Activated naive CD8-positive, alpha-beta T cell treated with anti-CD3 and anti-CD28 coated beads, Interleukin-2, amount 10 ng/mL, durations not matched to agents 7 days and 5 days (primary cell): Measurements from ENCODE around the gene EIF3J. TPM values are rescaled to one million over a fixed set of nuclear protein-coding genes. Genes with fewer than 3 reads are reported as not detected.

Experiments used
- ATAC-seq: fragments of 150-1000 bp; cut with Tn5 transposase; one replicate; pipeline ENCODE4 v1.10.0; 2021; ENCODE audit warnings: low read depth, moderate library complexity
- POLR2A ChIA-PET: fragments of 350-600 bp; sonication (Branson Sonifier 250); formaldehyde crosslinking; loops from one replicate; lab custom pipeline; 2021; ENCODE audit warnings: antibody characterized with exemption; lab: Charles Lee
- DNase-seq: peaks from one replicate; pipeline ENCODE4 v3.0.0; 2021
- H3K27ac Mint-ChIP-seq: one replicate; pipeline ENCODE4 v1.8.0; 2022; ENCODE audit warnings: mild to moderate bottlenecking, mixed read lengths
- H3K27me3 Mint-ChIP-seq: one replicate; pipeline ENCODE4 v1.8.0; 2022; ENCODE audit warnings: mild to moderate bottlenecking, moderate library complexity, mixed read lengths
- H3K36me3 Mint-ChIP-seq: one replicate; pipeline ENCODE4 v1.8.0; 2021; ENCODE audit warnings: mild to moderate bottlenecking, mixed read lengths
- H3K4me1 Mint-ChIP-seq: one replicate; pipeline ENCODE4 v1.8.0; 2021; ENCODE audit warnings: mixed read lengths
- H3K4me3 Mint-ChIP-seq: one replicate; pipeline ENCODE4 v1.8.0; 2022; ENCODE audit warnings: mild to moderate bottlenecking, moderate library complexity, mixed read lengths
- H3K9me3 Mint-ChIP-seq: one replicate; pipeline ENCODE4 v1.8.0; 2021; ENCODE audit warnings: mixed read lengths
- total RNA-seq, 2 experiments: library from RNA; stranded (reverse); gene quantifications; one replicate each; pipeline ENCODE4 v1.2.3, GENCODE V29; 2021

The EIF3J gene
- total RNA-seq, 2 experiments from 2014 or later: 63.6 to 69.0 TPM

DNA sequence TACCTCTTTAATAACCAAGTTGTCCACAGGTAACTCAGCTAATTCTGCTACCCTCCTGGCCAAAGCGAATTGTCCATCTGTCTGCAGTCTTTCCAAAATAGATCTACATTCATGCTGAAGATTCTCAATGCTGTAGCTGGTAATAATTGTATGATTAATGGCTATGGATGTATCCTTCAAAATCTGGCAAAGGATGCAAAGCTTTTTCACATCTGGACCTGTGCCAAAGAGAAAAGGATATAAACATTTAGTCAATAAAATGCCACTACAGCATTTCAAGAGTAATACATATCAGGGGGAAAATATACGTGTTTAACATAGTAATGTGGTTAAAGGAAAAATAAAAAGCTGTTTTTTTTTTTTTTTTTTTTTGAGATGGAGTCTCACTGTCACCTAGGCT is 48.7 kb downstream of the EIF3J start:
- DNase-seq: no peak
- Mint-ChIP-seq H3K36me3 (peaks cover 26% of the 10 kb centered on the region), H3K4me3 (no peak overlapping the region), H3K27me3 (no peaks in the 10 kb centered on the region), H3K9me3 (no peaks in the 10 kb centered on the region), H3K27ac (no peak overlapping the region), H3K4me1 (peaks cover 3% of the 10 kb centered on the region)
- no peak for ATAC-seq
- POLR2A ChIA-PET: interaction anchor here (0.6 kb wide), 2 partner anchors 24 to 1252 kb away, joined by 3 to 4 read pairs; no protein-coding TSS in a partner anchor

DNA sequence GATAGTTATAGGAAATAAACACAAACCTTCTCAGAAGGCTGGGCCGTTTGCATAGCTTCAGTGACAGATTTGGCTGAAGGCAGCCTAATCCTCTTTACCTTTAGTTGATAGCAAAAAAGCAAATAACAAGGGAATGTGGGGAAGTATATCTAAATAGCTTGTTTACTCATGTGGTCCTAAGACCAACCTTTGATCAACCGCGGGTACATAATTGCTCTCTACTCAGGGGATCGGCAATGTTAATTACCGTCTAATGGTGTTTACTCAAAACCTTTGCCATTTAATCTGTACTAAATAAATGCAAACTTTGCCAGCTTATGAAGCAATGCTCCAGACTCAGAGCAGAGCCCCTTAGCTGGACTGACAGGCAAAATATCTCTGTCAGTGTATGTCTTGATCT is 51.6 kb downstream of the EIF3J start:
- no peak overlapping the region for H3K4me3 Mint-ChIP-seq
- no peaks in the 10 kb centered on the region for H3K9me3 Mint-ChIP-seq
- H3K36me3 Mint-ChIP-seq: peaks cover 26% of the 10 kb centered on the region
- H3K27ac Mint-ChIP-seq: no peak overlapping the region
- no peak for DNase-seq
- no peak for ATAC-seq
- H3K4me1 Mint-ChIP-seq: peaks cover 3% of the 10 kb centered on the region
- POLR2A ChIA-PET: no interaction called here
- H3K27me3 Mint-ChIP-seq: no peaks in the 10 kb centered on the region

DNA sequence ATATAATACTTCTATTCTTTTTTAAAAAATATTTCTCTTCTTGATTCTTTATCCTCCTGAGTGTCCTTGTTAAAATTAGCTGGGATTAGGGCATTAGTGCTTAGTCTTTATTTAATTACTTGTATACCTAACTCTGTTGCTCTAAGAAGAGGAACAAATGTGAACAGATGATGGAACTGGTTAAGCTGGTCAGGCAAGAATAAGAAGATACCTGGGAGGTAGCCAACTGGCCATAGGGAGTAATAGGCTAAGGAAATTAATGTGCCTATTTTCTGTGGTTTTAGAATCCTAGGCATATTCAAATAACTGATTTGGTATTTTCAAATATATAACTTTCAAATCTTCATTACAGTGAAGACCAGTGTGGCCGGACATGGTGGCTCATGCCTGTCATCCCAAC is 54.4 kb downstream of the EIF3J start:
- Mint-ChIP-seq H3K9me3 (no peaks in the 10 kb centered on the region), H3K27ac (no peak overlapping the region), H3K36me3 (peaks cover 24% of the 10 kb centered on the region), H3K4me1 (peaks cover 13% of the 10 kb centered on the region), H3K4me3 (no peak overlapping the region), H3K27me3 (no peaks in the 10 kb centered on the region)
- DNase-seq (no peak), ATAC-seq (no peak)
- POLR2A ChIA-PET: no interaction called here

DNA sequence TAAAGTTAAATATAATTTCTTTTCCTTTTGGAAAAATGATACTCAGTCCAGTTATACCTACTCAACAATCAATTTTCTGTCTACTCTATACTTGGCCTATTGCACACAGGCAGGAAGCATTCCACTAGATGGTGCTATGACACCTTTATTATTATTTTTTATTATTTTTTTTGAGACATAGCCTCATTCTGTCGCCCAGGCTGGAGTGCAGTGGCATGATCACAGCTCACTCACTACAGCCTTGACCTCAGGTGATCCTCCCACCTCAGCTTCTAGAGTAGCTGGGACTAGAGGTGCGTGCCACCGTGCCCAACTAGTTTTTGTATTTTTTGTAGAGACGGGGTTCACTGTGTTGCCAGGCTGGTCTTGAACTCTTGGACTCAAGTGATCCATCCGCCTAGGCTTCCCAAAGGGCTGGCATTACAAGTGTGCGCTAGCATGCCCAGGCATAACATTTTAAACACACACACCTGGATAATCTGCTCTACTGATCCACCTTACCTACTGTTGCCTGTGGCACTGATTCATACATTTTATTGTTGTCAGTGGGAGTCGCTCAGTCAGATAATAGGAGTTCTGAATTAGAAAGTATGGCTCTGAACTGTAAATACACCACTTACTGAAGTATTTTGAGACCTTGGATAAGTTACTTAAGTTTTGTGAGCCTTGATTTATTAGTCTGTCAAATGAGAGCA is 56.2 kb downstream of the EIF3J start:
- Mint-ChIP-seq H3K4me3 (no peak overlapping the region), H3K9me3 (no peaks in the 10 kb centered on the region), H3K36me3 (peaks cover 27% of the 10 kb centered on the region), H3K27ac (peak overlapping the region; percentile 48), H3K4me1 (peaks cover 21% of the 10 kb centered on the region), H3K27me3 (no peaks in the 10 kb centered on the region)
- ATAC-seq (peak; percentile 58), DNase-seq (no peak)
- POLR2A ChIA-PET: interaction anchor here (0.5 to 2.2 kb wide), 5 partner anchors 14 to 144 kb away, joined by 3 to 9 read pairs (median 3); partner anchors contain the start of gene TRIM69

DNA sequence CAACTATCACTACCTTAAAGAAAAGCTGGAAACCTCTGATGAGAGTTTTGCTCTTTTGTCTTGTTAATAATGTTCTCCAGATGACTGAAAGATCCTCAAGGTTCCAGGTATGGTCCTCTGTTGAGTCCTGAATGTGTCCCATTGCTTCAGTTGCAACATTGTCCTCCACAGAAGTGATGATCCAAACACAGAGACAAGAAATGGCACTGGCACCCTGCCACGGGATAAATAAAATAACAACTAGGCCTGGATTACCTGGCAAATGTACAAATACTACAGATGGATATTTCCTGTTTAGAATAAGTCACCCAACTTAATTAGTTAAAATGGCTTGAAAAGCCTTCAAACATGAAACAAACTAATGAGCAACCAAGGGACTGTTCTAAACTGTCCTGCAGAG is 58.3 kb downstream of the EIF3J start:
- Mint-ChIP-seq H3K27ac (peak overlapping the region; percentile 58), H3K9me3 (no peaks in the 10 kb centered on the region), H3K4me1 (peaks cover 30% of the 10 kb centered on the region), H3K36me3 (peaks cover 24% of the 10 kb centered on the region), H3K4me3 (no peak overlapping the region), H3K27me3 (no peaks in the 10 kb centered on the region)
- DNase-seq (no peak), ATAC-seq (no peak)
- POLR2A ChIA-PET: no interaction called here

DNA sequence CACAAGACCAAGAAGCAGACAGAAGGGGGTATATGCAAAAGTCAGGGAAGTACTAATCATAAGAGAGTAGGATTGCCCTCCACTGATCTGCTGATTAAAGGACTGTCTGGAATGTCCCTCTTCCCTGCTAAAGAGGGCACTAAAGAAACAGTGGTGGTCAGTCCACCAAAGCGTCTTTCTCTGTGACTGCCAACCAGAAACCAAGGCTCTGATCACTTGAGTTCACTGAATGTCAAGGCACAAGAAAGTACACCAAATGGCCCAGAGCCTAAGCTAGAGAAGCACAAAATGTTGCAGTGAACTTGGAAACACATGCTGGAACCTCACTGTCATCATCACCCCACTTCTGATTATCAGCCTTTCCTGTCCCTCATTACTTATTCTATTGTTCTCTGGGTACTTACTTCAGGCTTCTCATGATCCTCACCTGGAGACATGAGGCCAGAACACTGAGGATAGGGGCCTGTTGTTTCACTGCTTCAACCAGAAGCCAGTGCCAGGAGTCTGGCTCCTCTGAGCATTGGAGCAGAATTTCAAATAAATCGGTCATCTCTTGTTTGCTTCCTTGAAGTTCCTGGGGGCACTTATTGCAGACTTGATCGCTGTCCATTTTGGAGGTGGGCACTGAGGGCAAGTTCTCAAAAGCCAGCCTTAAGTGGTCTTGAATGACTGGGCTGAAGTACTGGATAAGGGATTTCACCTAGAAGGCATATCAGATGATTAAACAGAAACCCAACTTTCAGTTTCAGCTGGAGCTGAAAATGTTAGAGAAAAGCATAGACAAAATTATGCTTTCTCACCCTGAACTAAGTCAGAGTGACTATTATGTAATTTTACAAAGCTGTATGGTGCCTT is 58.9 kb downstream of the EIF3J start:
- Mint-ChIP-seq H3K27ac (peak overlapping the region; percentile 58), H3K9me3 (no peaks in the 10 kb centered on the region), H3K36me3 (peaks cover 20% of the 10 kb centered on the region), H3K27me3 (no peaks in the 10 kb centered on the region), H3K4me3 (no peak overlapping the region), H3K4me1 (peaks cover 30% of the 10 kb centered on the region)
- POLR2A ChIA-PET: interaction anchor here (0.6 to 3.2 kb wide), 4 partner anchors 67 to 301 kb away, joined by 3 to 14 read pairs (median 4); partner anchors contain the start of genes SPG11 and TRIM69
- DNase-seq (no peak), ATAC-seq (no peak)

DNA sequence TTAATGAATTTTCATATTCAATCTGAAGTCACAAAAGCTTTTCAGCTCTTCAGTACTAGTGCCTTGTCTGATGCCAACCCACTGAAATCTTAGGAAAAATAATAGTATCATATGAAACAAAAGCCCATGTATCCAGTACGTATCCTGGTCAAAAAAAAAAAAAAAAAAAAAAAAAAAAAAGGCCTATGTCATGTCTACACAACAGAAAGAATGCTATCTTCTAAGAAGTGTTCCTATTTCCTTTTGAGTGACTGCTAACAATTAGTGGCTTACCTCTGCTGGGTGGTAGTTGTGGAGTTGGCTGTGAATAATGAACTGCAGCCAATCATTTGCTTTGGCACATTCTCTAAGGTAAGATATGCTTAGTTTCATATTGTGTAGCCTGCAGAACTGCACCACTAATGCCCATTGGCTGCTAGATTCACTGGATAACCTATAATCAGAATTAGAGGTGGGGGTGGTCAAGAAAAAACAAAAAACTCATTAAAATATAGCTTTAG is 59.6 kb downstream of the EIF3J start:
- Mint-ChIP-seq H3K9me3 (no peaks in the 10 kb centered on the region), H3K27me3 (no peaks in the 10 kb centered on the region), H3K4me1 (peaks cover 30% of the 10 kb centered on the region), H3K27ac (peak overlapping the region; percentile 58), H3K4me3 (no peak overlapping the region), H3K36me3 (peaks cover 21% of the 10 kb centered on the region)
- ATAC-seq (peak; percentile 46), DNase-seq (no peak)
- POLR2A ChIA-PET: interaction anchor here (0.6 to 3.2 kb wide), 4 partner anchors 66 to 300 kb away, joined by 3 to 14 read pairs (median 4); partner anchors contain the start of genes SPG11 and TRIM69

DNA sequence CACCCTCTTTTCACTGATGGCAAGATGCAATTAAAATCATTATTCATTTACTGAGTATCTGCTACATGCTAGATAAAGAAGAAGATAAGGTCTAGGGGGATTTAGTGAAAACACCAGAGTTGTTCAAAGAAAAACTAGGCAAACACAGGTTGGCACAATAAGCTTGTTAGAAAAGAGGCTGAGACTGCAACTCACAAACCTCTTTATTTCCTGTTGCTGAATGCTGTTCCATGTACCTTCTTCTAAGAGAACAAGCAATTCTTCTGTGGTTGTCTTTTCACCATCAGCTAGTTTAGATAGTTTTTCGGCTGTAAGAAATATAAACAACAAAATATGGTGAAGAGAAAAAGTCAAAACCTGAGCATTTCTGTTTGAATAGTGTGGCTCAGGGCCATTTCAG is 61.1 kb downstream of the EIF3J start:
- Mint-ChIP-seq H3K4me3 (no peak overlapping the region), H3K27me3 (no peaks in the 10 kb centered on the region), H3K27ac (peak overlapping the region; percentile 48), H3K36me3 (peaks cover 33% of the 10 kb centered on the region), H3K9me3 (no peaks in the 10 kb centered on the region), H3K4me1 (peaks cover 30% of the 10 kb centered on the region)
- ATAC-seq (no peak), DNase-seq (no peak)
- POLR2A ChIA-PET: interaction anchor here (0.6 to 3.2 kb wide), 6 partner anchors 13 to 138 kb away, joined by 3 to 14 read pairs (median 4); partner anchors contain the start of genes SPG11 and TRIM69

DNA sequence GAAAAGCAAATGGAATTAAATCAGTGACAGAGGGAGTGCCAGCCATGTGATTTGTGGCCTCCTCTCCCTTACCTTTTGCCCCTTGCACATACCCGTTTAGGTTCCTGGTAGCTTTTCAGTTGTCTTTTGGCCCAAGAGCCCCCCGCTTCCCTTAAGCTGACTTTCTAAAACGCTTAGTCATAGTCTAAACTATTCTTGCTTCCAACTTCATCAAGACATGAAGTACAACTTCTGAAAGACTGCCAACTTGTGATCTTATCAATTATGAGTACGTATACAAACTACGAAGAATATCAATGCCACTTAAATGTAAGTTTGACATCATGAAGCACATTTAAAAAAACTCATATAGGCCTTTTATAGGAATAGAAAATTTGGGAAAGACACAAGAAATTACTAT is 61.9 kb downstream of the EIF3J start:
- H3K4me1 Mint-ChIP-seq: peaks cover 27% of the 10 kb centered on the region
- no peaks in the 10 kb centered on the region for H3K9me3 Mint-ChIP-seq
- H3K27ac Mint-ChIP-seq: peak overlapping the region; percentile 21
- H3K36me3 Mint-ChIP-seq: peaks cover 34% of the 10 kb centered on the region
- POLR2A ChIA-PET: interaction anchor here (1.2 to 3.2 kb wide), 3 partner anchors 64 to 137 kb away, joined by 4 to 14 read pairs (median 8); partner anchors contain the start of genes B2M, PATL2, SPG11 and TRIM69
- ATAC-seq: no peak
- no peak overlapping the region for H3K4me3 Mint-ChIP-seq
- no peak for DNase-seq
- H3K27me3 Mint-ChIP-seq: no peaks in the 10 kb centered on the region

DNA sequence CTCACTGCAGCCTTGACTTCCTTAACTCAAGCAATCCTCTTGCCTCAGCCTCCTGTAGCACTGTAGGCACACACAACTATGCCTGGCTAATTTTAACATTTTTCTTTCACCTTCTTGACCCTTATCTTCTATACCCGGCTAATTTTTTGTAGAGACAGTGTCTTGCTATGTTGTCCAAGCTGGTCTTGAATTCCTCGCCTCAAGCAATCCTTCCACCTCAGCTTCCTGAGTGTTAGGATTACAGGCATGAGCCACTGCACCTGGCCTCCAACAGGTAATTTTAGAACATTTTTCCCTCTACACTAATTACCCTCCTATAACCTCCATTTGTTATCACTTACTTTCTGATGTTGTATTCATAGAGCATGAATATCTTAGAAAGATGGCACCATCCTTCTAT is 66.2 kb downstream of the EIF3J start:
- no peak overlapping the region for H3K4me3 Mint-ChIP-seq
- no peaks in the 10 kb centered on the region for H3K27me3 Mint-ChIP-seq
- no peak overlapping the region for H3K27ac Mint-ChIP-seq
- peaks cover 35% of the 10 kb centered on the region for H3K36me3 Mint-ChIP-seq
- POLR2A ChIA-PET: no interaction called here
- H3K4me1 Mint-ChIP-seq: peaks cover 9% of the 10 kb centered on the region
- H3K9me3 Mint-ChIP-seq: no peaks in the 10 kb centered on the region
- no peak for DNase-seq
- no peak for ATAC-seq

DNA sequence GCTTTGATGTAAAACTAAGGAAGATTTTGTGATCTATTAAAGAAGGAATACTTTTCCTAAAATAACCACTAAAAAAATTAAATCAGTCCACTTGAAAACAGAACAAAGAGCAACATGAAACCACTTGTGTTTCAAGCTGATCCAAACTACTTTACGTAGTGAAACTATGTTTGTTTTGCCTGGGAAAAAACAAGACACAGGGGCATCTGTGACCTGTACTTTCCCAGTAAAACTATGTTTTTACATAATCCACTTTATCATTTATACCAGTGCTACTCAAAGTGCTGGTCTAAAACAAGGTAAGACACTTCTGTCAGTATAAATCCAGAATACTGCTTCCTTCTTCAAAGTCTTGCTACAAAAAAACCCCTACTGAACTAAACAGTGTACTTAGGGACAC is 69.8 kb downstream of the EIF3J start:
- ATAC-seq (no peak), DNase-seq (no peak)
- no peak overlapping the region for H3K27ac Mint-ChIP-seq
- peaks cover 40% of the 10 kb centered on the region for H3K36me3 Mint-ChIP-seq
- no peak overlapping the region for H3K4me3 Mint-ChIP-seq
- H3K27me3 Mint-ChIP-seq: no peaks in the 10 kb centered on the region
- H3K9me3 Mint-ChIP-seq: no peaks in the 10 kb centered on the region
- POLR2A ChIA-PET: no interaction called here
- H3K4me1 Mint-ChIP-seq: no peaks in the 10 kb centered on the region
